Mucosa of descending colon (tissue), 3 donors: ENCODE measurements around the gene PARD3B. TPM values are rescaled to one million over a fixed set of nuclear protein-coding genes. Genes with fewer than 3 reads are reported as not detected.

Experiments used
- ATAC-seq: fragments of 200-7000 bp; cut with Tn5 transposase; one replicate; pipeline ENCODE4 v1.9.1; 2020; ENCODE audit warnings: mild to moderate bottlenecking, moderate library complexity
- DNase-seq, 3 donors: peaks; one replicate each; pipeline ENCODE4 v3.0.0-alpha.2; 2020
- H3K36me3 ChIP-seq: fragments of 200-600 bp; one replicate; pipeline ENCODE4 v1.8.0; 2021; ENCODE audit warnings: low read depth, mild to moderate bottlenecking
- H3K4me1 ChIP-seq: fragments of 200-600 bp; one replicate; pipeline ENCODE4 v1.8.0; 2021; ENCODE audit warnings: low read depth, mild to moderate bottlenecking
- H3K4me3 ChIP-seq: fragments of 200-600 bp; one replicate; pipeline ENCODE4 v1.8.0; 2021; ENCODE audit warnings: mild to moderate bottlenecking
- H3K9me3 ChIP-seq: fragments of 200-600 bp; one replicate; pipeline ENCODE4 v1.8.0; 2021; ENCODE audit warnings: mild to moderate bottlenecking
- intact Hi-C, 2 donors: fragments of 100-400 bp; cut with DNase I in 1 of 2; cut with micrococcal nuclease in 1 of 2; formaldehyde crosslinking; loops; one replicate each; pipeline versions ENCODE4 v1.11.0 to v1.11.1; 2022; cut with DNase I, micrococcal nuclease
- total RNA-seq, 3 donors: library from RNA; stranded (reverse); fragmentation: NEBNext Ultra II Directional in 2 of 3; extraction: Animal tissue kit (Norgen Biotek cat#: 25700) in 2 of 3; gene quantifications; one replicate each; pipeline versions ENCODE4 v1.2.1 to v1.2.4, GENCODE V29; 2021 to 2023
- TF ChIP-seq, protein P1 (sequence below): fragments of 200-600 bp; IDR thresholded peaks from one replicate; pipeline ENCODE4 v1.8.0; 2022; ENCODE audit warnings: antibody characterized with exemption, mild to moderate bottlenecking
- donor health status: DM: no; HTN: no; CAD: no; lungs with moderate emphysema.
- donor health status: DM: no; HTN: no; CAD: no.
- donor health status: DM: no; HTN: yes; CAD: no.

The PARD3B gene
- total RNA-seq, 3 donors from 2014 or later, result 21.1 to 56.8 (median 44.0) TPM

GRCh38 chr2:205161156-205161839, 616.0 kb downstream of the PARD3B start:
- DNase-seq (no peak), ATAC-seq (no peak)
- Histone ChIP-seq H3K4me3 (no peak overlapping the region), H3K9me3 (no peaks in the 10 kb centered on the region), H3K4me1 (no peaks in the 10 kb centered on the region), H3K36me3 (no peaks in the 10 kb centered on the region)
- intact Hi-C loops, result no loop called here
- TF ChIP-seq, protein P1, sequence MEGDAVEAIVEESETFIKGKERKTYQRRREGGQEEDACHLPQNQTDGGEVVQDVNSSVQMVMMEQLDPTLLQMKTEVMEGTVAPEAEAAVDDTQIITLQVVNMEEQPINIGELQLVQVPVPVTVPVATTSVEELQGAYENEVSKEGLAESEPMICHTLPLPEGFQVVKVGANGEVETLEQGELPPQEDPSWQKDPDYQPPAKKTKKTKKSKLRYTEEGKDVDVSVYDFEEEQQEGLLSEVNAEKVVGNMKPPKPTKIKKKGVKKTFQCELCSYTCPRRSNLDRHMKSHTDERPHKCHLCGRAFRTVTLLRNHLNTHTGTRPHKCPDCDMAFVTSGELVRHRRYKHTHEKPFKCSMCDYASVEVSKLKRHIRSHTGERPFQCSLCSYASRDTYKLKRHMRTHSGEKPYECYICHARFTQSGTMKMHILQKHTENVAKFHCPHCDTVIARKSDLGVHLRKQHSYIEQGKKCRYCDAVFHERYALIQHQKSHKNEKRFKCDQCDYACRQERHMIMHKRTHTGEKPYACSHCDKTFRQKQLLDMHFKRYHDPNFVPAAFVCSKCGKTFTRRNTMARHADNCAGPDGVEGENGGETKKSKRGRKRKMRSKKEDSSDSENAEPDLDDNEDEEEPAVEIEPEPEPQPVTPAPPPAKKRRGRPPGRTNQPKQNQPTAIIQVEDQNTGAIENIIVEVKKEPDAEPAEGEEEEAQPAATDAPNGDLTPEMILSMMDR, result no peak

- no peak for ATAC-seq
- TF ChIP-seq, protein P1, result no peak
- intact Hi-C loops, result no loop called here
- Histone ChIP-seq H3K9me3 (no peaks in the 10 kb centered on the region), H3K36me3 (no peaks in the 10 kb centered on the region), H3K4me1 (no peaks in the 10 kb centered on the region), H3K4me3 (no peak overlapping the region)
- no peak for DNase-seq
These were observed 621.5 kb downstream of the PARD3B start for GRCh38 chr2:205166745-205167144.

- DNase-seq (no peak), ATAC-seq (no peak)
- intact Hi-C loops, result no loop called here
- Histone ChIP-seq H3K4me3 (no peak overlapping the region), H3K9me3 (no peaks in the 10 kb centered on the region), H3K36me3 (no peaks in the 10 kb centered on the region), H3K4me1 (no peaks in the 10 kb centered on the region)
- TF ChIP-seq, protein P1, result no peak
These were observed 623.7 kb downstream of the PARD3B start for GRCh38 chr2:205169012-205169411.

DNA sequence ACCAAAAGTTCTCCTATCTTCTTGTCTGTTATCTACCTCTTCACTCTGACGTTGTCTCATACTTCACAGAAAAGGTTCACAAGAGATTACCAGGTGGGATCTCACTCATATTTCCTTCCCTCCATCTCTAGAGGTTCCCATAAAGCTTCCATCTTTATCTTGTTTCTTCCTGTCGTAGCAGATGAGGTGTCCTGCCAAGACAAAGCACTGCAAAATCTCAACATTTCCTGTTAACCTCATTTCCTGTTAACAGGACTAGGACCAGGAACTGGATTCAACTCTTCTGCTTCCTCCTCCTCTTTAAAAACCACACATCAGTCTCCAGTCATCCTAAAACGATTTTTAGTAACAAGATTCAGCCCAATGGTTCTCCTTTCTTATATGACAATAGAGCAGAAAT, 624.2 kb downstream of the PARD3B start:
- TF ChIP-seq, protein P1, result no peak

DNA sequence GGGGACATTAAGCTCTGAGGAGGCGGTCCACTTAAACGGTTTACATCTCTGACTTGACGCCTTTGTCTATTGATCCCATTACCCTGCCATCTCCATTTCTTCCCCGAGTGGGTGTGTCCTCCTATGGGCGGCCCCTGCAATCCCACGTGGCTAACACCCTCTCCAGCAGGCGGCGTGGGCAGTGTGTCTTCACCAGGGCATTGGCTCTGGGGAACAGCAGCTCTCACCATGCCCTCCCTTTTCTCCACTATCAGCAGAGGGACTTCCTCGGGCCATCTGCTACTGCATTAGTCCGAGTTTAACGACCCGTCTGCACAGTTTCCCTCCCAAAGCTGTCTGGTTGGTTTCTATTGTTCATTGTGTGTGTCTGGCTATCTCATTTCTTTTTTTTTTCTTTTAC, 625.1 kb downstream of the PARD3B start:
- no peaks in the 10 kb centered on the region for H3K36me3 ChIP-seq
- intact Hi-C loops, result no loop called here
- no peak for ATAC-seq
- TF ChIP-seq, protein P1, result no peak
- H3K4me1 ChIP-seq, result no peaks in the 10 kb centered on the region
- no peaks in the 10 kb centered on the region for H3K9me3 ChIP-seq
- H3K4me3 ChIP-seq, result no peak overlapping the region
- no peak for DNase-seq

More for the DNA sequence above, 624.2 kb downstream of the PARD3B start:
- Histone ChIP-seq H3K4me1 (no peaks in the 10 kb centered on the region), H3K36me3 (no peaks in the 10 kb centered on the region), H3K9me3 (no peaks in the 10 kb centered on the region), H3K4me3 (no peak overlapping the region)
- ATAC-seq, result no peak
- intact Hi-C loops, result no loop called here
- no peak for DNase-seq
